Thyroid gland (tissue), 4 donors: Measurements from ENCODE around the gene ARID4B.

ENCODE experiments used
- POLR2A ChIP-seq, 2 donors: fragments of 450-650 bp; IDR thresholded peaks; one replicate each; pipeline ENCODE4 v1.6.1; 2017; ENCODE audit warnings: antibody characterized with exemption in 2 of 2, mild to moderate bottlenecking in 2 of 2, moderate library complexity in 1 of 2
- TF ChIP-seq, protein P1 (sequence below), 6 experiments: fragments of 200-600 bp in 3 of 6; fragments of 450-650 bp in 3 of 6; sonication (generic) in 3 of 6; IDR thresholded peaks; one replicate each; pipeline ENCODE4 v1.5.1; 2016 to 2019; ENCODE audit warnings: antibody characterized with exemption in 6 of 6, mild to moderate bottlenecking in 2 of 6, inconsistent platforms in 1 of 6, moderate library complexity in 1 of 6

DNA sequence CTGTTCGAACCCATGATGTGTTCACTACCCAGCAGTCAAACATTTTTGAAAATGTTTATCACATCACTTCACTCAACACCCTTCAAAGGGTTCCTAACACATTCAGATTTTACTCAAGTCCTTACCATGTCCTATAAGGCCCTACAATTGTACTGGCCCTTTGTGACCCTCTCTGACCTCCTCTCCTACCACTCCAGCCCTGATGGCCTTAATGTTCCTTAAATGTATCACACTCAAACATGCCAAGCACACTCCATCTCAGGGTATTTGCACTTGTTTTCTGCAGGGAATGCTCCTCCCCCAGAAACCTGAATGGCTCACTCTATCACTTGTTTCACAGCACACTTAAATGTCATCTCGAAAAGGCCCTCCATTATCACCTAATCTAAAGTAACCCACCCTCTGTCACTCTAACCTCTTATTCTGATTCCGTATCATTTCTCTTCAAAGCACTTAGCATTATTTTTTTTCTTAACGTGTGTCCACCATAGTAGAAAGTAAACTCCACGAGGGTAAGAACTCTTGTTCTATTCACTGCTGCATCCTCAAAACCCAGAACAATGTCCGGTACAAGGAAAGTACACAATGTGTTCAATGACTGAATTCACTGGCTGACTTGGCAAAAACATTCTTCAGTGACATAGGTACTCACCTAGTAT is 7.3 kb downstream of the ARID4B start:
- TF ChIP-seq, protein P1, sequence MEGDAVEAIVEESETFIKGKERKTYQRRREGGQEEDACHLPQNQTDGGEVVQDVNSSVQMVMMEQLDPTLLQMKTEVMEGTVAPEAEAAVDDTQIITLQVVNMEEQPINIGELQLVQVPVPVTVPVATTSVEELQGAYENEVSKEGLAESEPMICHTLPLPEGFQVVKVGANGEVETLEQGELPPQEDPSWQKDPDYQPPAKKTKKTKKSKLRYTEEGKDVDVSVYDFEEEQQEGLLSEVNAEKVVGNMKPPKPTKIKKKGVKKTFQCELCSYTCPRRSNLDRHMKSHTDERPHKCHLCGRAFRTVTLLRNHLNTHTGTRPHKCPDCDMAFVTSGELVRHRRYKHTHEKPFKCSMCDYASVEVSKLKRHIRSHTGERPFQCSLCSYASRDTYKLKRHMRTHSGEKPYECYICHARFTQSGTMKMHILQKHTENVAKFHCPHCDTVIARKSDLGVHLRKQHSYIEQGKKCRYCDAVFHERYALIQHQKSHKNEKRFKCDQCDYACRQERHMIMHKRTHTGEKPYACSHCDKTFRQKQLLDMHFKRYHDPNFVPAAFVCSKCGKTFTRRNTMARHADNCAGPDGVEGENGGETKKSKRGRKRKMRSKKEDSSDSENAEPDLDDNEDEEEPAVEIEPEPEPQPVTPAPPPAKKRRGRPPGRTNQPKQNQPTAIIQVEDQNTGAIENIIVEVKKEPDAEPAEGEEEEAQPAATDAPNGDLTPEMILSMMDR (IDR thresholded peaks at IDR 0.05) = no peak
- TF ChIP-seq POLR2A (IDR thresholded peaks at IDR 0.05) = no peak
